ENCODE results near the gene PAFAH2.

Gene PAFAH2

DNA sequence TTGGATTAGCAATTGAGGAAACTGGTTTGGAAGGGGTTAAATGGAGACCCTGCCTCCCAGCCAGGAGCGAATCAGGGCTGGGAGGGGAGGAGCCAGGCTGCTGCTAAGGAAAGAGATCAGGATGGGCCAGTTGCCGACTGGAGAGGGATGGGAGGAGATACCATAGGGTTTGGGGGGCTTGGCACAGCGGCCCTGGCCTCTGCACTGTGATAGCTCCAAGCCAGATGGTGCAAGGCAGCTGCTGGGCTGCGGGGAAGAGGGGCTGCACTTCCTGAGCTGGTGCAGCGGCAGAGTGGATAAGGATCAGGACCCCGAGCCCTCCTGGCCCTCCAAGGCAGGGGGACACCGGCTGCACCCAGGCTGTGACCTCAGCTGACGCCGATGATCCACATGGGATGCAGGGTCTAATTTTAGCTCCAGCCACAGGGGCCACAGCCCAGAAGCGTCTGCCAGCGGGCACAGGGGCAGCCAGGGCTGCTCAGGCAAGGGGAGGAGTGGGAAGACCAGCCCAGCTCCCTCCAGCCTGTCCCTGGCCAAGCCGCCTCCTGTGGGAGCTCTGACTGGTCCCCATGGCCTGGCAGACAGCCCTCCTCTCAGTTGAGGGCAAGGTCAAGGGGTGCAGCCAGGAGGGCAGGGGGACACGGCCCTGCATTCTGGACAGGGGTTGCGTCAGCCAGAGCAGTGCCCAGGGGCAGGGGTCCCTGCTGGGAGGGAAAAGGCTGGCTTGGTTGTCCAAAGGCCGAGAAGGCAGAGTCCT, 24.0 kb upstream of the PAFAH2 start, which contains the start of gene EXTL1:
EXTL1 (plus strand) TSS at position 129 of the 757 bp plus-strand sequence. CDS start 872 bp downstream, outside the sequence.
- no peaks in the 10 kb centered on the region for H3K4me1 ChIP-seq (ENCODE audit: control insufficient read depth in 2 of 2, insufficient read depth in 2 of 2, low read length in 2 of 2)
- H3K9me3 ChIP-seq (ENCODE audit: control insufficient read depth in 2 of 2, low read length in 2 of 2): no peaks in the 10 kb centered on the region
- H3K27ac ChIP-seq (ENCODE audit: low read depth in 2 of 2, low read length in 2 of 2): no peak within 1 kb of the TSS
- H3K4me3 ChIP-seq (ENCODE audit: low read length in 2 of 2): peak within 1 kb of the TSS in 1 of 2 donors; percentile 13
- H3K9ac ChIP-seq (ENCODE audit: low read depth in 1 of 2, low read length in 2 of 2): peak within 1 kb of the TSS in 1 of 2 donors; percentile 0
- H3K27me3 ChIP-seq (ENCODE audit: control insufficient read depth in 2 of 2, insufficient read depth in 2 of 2, low read length in 2 of 2): no peaks in the 10 kb centered on the region
- no peaks in the 10 kb centered on the region for H3K36me3 ChIP-seq (ENCODE audit: control insufficient read depth in 2 of 2, insufficient read depth in 2 of 2, low read length in 2 of 2)

DNA sequence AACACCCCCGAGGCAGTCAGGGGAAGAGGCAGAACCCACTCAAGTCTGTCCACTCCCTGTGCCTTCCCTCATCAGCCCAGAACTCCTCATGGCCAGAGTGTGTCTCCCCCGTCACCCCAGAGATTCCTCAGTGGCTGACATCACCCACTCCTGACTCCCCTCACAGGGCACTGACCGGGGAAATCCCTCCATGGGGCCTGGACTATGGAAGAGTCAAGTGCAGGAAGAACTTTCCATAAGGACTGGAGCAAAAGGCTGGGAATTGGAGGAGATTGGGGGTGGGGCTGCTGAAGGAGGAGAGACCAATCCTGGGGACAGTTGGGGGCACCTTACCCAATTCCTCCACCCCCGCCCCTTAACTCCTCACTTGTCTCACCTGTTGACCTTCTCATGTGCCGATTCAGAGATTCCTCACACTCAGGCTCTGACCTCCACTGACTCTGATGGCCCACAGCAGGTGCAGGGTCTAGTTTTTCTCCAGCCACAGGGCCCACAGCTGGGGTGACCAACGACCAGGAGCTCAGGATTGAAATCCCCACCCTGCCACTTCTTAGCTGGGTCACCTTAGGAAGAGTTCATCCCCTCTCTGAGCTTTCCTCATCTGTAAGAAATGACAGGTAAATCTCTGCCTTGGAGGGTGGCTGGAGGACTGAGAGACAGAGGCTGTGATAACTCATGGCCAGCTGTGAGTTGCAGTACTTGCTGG, 23.2 kb upstream of the PAFAH2 start:
- no peaks in the 10 kb centered on the region for H3K9me3 ChIP-seq (ENCODE audit: control insufficient read depth in 2 of 2, low read length in 2 of 2)
- peak overlapping the region in 1 of 2 donors; percentile 13 for H3K4me3 ChIP-seq (ENCODE audit: low read length in 2 of 2)
- H3K27ac ChIP-seq (ENCODE audit: low read depth in 2 of 2, low read length in 2 of 2): no peak overlapping the region
- no peaks in the 10 kb centered on the region for H3K4me1 ChIP-seq (ENCODE audit: control insufficient read depth in 2 of 2, insufficient read depth in 2 of 2, low read length in 2 of 2)
- no peak overlapping the region for H3K9ac ChIP-seq (ENCODE audit: low read depth in 1 of 2, low read length in 2 of 2)
- H3K36me3 ChIP-seq (ENCODE audit: control insufficient read depth in 2 of 2, insufficient read depth in 2 of 2, low read length in 2 of 2): no peaks in the 10 kb centered on the region
- no peaks in the 10 kb centered on the region for H3K27me3 ChIP-seq (ENCODE audit: control insufficient read depth in 2 of 2, insufficient read depth in 2 of 2, low read length in 2 of 2)

- H3K27me3 ChIP-seq (ENCODE audit: control insufficient read depth in 2 of 2, insufficient read depth in 2 of 2, low read length in 2 of 2): no peaks in the 10 kb centered on the region
- H3K27ac ChIP-seq (ENCODE audit: low read depth in 2 of 2, low read length in 2 of 2): no peak overlapping the region
- H3K9me3 ChIP-seq (ENCODE audit: control insufficient read depth in 2 of 2, low read length in 2 of 2): no peaks in the 10 kb centered on the region
- no peaks in the 10 kb centered on the region for H3K36me3 ChIP-seq (ENCODE audit: control insufficient read depth in 2 of 2, insufficient read depth in 2 of 2, low read length in 2 of 2)
- no peak overlapping the region for H3K9ac ChIP-seq (ENCODE audit: low read depth in 1 of 2, low read length in 2 of 2)
- no peak overlapping the region for H3K4me3 ChIP-seq (ENCODE audit: low read length in 2 of 2)
- no peaks in the 10 kb centered on the region for H3K4me1 ChIP-seq (ENCODE audit: control insufficient read depth in 2 of 2, insufficient read depth in 2 of 2, low read length in 2 of 2)
Measured at GRCh38 chr1:26020330-26020768, 22.5 kb upstream of the PAFAH2 start.

- H3K36me3 ChIP-seq (ENCODE audit: control insufficient read depth in 2 of 2, insufficient read depth in 2 of 2, low read length in 2 of 2): no peaks in the 10 kb centered on the region
- H3K27ac ChIP-seq (ENCODE audit: low read depth in 2 of 2, low read length in 2 of 2): no peak overlapping the region
- no peak overlapping the region for H3K9ac ChIP-seq (ENCODE audit: low read depth in 1 of 2, low read length in 2 of 2)
- no peak overlapping the region for H3K4me3 ChIP-seq (ENCODE audit: low read length in 2 of 2)
- no peaks in the 10 kb centered on the region for H3K4me1 ChIP-seq (ENCODE audit: control insufficient read depth in 2 of 2, insufficient read depth in 2 of 2, low read length in 2 of 2)
- H3K27me3 ChIP-seq (ENCODE audit: control insufficient read depth in 2 of 2, insufficient read depth in 2 of 2, low read length in 2 of 2): no peaks in the 10 kb centered on the region
- no peaks in the 10 kb centered on the region for H3K9me3 ChIP-seq (ENCODE audit: control insufficient read depth in 2 of 2, low read length in 2 of 2)
Measured at GRCh38 chr1:26019641-26020315, 21.9 kb upstream of the PAFAH2 start.

- Histone ChIP-seq H3K27ac (ENCODE audit: low read depth in 2 of 2, low read length in 2 of 2) (no peak overlapping the region), H3K4me3 (ENCODE audit: low read length in 2 of 2) (no peak overlapping the region), H3K9me3 (ENCODE audit: control insufficient read depth in 2 of 2, low read length in 2 of 2) (no peaks in the 10 kb centered on the region), H3K27me3 (ENCODE audit: control insufficient read depth in 2 of 2, insufficient read depth in 2 of 2, low read length in 2 of 2) (no peaks in the 10 kb centered on the region), H3K4me1 (ENCODE audit: control insufficient read depth in 2 of 2, insufficient read depth in 2 of 2, low read length in 2 of 2) (no peaks in the 10 kb centered on the region), H3K9ac (ENCODE audit: low read depth in 1 of 2, low read length in 2 of 2) (no peak overlapping the region), H3K36me3 (ENCODE audit: control insufficient read depth in 2 of 2, insufficient read depth in 2 of 2, low read length in 2 of 2) (no peaks in the 10 kb centered on the region)
Measured at GRCh38 chr1:26017606-26018005, 19.7 kb upstream of the PAFAH2 start.

- no peak overlapping the region for H3K9ac ChIP-seq (ENCODE audit: low read depth in 1 of 2, low read length in 2 of 2)
- no peaks in the 10 kb centered on the region for H3K27me3 ChIP-seq (ENCODE audit: control insufficient read depth in 2 of 2, insufficient read depth in 2 of 2, low read length in 2 of 2)
Measured at GRCh38 chr1:26016953-26017545, 19.2 kb upstream of the PAFAH2 start.

GRCh38 chr1:26016258-26016952, 18.5 kb upstream of the PAFAH2 start:
- H3K4me1 ChIP-seq (ENCODE audit: control insufficient read depth in 2 of 2, insufficient read depth in 2 of 2, low read length in 2 of 2): no peaks in the 10 kb centered on the region
- no peak overlapping the region for H3K9ac ChIP-seq (ENCODE audit: low read depth in 1 of 2, low read length in 2 of 2)
- H3K27ac ChIP-seq (ENCODE audit: low read depth in 2 of 2, low read length in 2 of 2): no peak overlapping the region
- no peaks in the 10 kb centered on the region for H3K27me3 ChIP-seq (ENCODE audit: control insufficient read depth in 2 of 2, insufficient read depth in 2 of 2, low read length in 2 of 2)
- H3K36me3 ChIP-seq (ENCODE audit: control insufficient read depth in 2 of 2, insufficient read depth in 2 of 2, low read length in 2 of 2): no peaks in the 10 kb centered on the region
- H3K9me3 ChIP-seq (ENCODE audit: control insufficient read depth in 2 of 2, low read length in 2 of 2): no peaks in the 10 kb centered on the region
- H3K4me3 ChIP-seq (ENCODE audit: low read length in 2 of 2): no peak overlapping the region

More at GRCh38 chr1:26016953-26017545, 19.2 kb upstream of the PAFAH2 start:
- H3K9me3 ChIP-seq (ENCODE audit: control insufficient read depth in 2 of 2, low read length in 2 of 2): no peaks in the 10 kb centered on the region
- H3K27ac ChIP-seq (ENCODE audit: low read depth in 2 of 2, low read length in 2 of 2): no peak overlapping the region
- no peaks in the 10 kb centered on the region for H3K36me3 ChIP-seq (ENCODE audit: control insufficient read depth in 2 of 2, insufficient read depth in 2 of 2, low read length in 2 of 2)
- H3K4me1 ChIP-seq (ENCODE audit: control insufficient read depth in 2 of 2, insufficient read depth in 2 of 2, low read length in 2 of 2): no peaks in the 10 kb centered on the region
- H3K4me3 ChIP-seq (ENCODE audit: low read length in 2 of 2): no peak overlapping the region

DNA sequence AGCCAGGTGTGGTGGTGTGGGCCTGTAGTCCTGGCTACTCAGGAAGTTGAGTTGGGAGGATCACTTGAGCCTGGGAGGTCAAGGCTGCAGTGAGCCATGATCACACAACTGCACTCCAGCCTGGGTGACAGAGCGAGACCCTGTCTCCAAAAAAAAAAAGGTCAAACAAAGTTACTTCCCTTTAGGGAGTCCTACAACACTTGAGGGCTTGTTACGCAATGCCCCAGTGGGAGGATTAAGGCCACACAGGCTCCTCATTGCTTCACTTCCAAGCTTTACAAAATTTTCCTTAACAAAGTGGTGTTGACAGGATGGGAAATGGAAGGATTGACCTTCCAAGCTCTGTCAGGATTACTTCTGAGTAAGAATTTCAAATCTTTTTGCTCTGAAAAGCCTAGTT, 17.5 kb upstream of the PAFAH2 start:
- Histone ChIP-seq H3K27me3 (ENCODE audit: control insufficient read depth in 2 of 2, insufficient read depth in 2 of 2, low read length in 2 of 2) (no peaks in the 10 kb centered on the region), H3K4me3 (ENCODE audit: low read length in 2 of 2) (no peak overlapping the region), H3K4me1 (ENCODE audit: control insufficient read depth in 2 of 2, insufficient read depth in 2 of 2, low read length in 2 of 2) (no peaks in the 10 kb centered on the region), H3K36me3 (ENCODE audit: control insufficient read depth in 2 of 2, insufficient read depth in 2 of 2, low read length in 2 of 2) (no peaks in the 10 kb centered on the region), H3K9ac (ENCODE audit: low read depth in 1 of 2, low read length in 2 of 2) (no peak overlapping the region), H3K27ac (ENCODE audit: low read depth in 2 of 2, low read length in 2 of 2) (no peak overlapping the region), H3K9me3 (ENCODE audit: control insufficient read depth in 2 of 2, low read length in 2 of 2) (no peaks in the 10 kb centered on the region)

GRCh38 chr1:26014179-26014578, 16.3 kb upstream of the PAFAH2 start:
- Histone ChIP-seq H3K9me3 (ENCODE audit: control insufficient read depth in 2 of 2, low read length in 2 of 2) (no peaks in the 10 kb centered on the region), H3K36me3 (ENCODE audit: control insufficient read depth in 2 of 2, insufficient read depth in 2 of 2, low read length in 2 of 2) (no peaks in the 10 kb centered on the region), H3K27me3 (ENCODE audit: control insufficient read depth in 2 of 2, insufficient read depth in 2 of 2, low read length in 2 of 2) (no peaks in the 10 kb centered on the region), H3K27ac (ENCODE audit: low read depth in 2 of 2, low read length in 2 of 2) (no peak overlapping the region), H3K4me1 (ENCODE audit: control insufficient read depth in 2 of 2, insufficient read depth in 2 of 2, low read length in 2 of 2) (no peaks in the 10 kb centered on the region), H3K4me3 (ENCODE audit: low read length in 2 of 2) (no peak overlapping the region), H3K9ac (ENCODE audit: low read depth in 1 of 2, low read length in 2 of 2) (no peak overlapping the region)
